Hematopoietic multipotent progenitor cell treated with erythropoietin and hydrocortisone succinate and interleukin-3 and kit ligand, for 4 days (in vitro differentiated cells): ENCODE data around the gene ERC2.

Source experiments
- DNase-seq: peaks from one replicate; pipeline ENCODE4 v3.0.0-alpha.2; 2015

Gene ERC2

DNA sequence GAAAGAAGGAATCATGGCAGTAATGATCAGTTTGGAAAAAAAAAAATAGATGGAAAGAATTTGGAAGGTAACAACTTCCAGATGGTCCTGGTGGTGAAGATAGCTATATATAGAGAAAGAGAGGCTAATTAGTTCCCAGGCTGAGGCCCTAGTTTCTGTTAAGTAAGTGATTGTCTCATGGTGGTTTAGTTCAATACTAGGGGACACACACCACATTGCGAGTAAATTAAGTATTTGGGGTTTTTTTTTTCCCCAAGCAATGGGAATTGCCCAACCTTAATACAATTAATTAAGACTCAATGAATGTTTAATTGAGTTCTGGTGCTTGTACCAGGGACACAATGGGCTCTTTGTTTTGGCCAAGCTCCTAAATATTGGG lies 837.4 kb downstream of the ERC2 start:
- no peak for DNase-seq

DNA sequence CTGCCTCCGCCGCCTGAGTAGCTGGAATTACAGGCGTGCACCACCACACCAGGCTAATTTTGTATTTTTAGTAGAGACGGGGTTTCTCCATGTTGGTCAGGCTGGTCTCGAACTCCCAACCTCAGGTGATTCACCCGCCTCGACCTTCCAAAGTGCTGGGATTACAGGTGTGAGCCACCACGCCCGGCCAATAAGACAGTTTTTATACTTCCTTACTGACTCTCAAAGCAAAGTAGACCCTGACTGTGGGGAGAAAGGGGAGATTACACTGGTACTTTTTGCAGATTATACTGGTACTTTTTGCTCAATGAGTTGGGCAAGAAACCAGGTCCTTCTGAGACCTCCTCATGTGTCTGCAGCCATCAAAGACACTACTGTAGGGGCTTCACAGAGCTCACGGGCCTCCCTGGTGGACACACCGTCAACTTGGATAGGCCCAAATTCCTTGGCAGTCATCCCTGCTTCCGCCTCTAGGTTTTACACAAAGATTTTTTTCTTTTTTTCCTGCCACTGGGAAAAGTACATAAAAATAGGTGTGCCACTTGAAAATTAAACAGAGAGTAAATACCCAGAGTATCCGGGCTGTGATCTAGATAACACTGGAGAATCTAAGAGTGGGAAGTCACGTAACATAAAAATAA lies 837.9 kb downstream of the ERC2 start:
- DNase-seq, result no peak

DNA sequence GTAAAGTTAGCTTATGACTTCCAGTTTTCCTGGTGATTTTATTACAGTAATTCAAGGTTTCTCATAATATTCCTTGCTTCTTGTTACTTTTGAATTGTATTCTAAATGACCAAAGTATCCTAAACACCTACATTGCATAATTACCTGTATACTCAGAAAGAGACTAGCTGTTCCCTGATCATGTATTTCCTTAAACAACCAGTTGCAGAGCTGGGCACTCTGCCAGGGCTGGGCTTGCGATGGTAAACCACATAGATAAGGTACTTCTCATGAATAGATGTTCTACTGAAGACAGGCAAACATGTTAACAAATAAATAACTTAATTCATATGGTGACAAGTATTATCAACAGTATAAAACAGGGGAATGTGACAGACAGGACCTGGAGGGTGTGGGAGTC lies 838.8 kb downstream of the ERC2 start:
- peak; percentile 77 for DNase-seq

DNA sequence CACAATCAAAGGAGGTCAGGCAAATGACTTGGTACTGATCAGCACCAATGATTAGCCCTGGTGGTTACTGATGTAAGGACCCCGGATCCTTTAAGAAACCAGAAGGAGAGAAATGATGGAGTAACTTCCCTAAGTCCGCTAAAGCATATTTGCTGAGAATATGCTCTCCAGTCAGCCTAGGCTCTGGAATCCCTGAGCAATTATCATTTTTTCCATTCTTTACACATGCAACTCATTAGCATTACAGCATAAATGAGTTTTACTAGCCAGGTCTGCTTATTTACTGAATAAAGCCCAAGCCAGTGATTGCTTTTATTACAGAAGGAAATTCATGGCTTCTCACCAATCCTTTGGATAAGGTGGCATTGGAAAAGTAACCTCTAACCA lies 842.0 kb downstream of the ERC2 start:
- no peak for DNase-seq

DNA sequence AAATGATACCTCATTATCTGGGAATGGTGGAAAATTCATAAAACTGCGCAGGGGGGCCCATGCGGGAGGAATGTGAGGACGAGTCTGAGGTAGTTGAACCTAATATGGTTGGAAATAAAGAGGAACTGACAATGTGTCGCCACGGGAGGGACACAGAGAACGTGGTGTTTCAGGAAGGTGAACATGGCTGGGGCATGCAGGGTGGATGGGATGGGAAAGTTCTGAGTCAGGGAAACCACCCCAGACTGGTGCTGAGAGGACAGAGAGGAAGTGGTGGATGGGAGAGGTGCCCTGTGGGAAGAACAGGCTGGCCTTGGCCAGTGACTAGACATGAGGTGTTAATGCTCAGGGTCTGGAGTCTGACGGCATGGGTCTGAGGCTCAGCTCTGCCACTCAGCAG lies 844.0 kb downstream of the ERC2 start:
- no peak for DNase-seq

DNA sequence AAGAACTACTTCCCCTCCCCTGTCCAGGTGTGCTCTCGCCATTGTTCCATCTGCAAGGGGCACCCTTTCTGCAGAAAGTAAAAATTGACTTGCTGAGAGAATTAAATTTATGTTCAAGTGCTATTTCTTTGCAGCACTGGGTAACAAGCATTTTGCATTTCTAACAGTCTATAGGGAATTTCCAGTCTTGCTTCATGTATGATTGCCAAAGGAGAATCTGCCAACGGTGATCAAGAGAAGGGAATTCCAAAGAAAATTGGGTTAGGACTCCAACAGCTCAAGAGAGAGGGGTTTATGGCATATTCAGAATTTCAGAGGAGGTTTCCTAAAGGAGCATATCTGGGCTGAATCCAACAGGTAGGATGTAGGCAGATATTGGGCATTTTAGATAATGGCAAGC lies 844.5 kb downstream of the ERC2 start:
- no peak for DNase-seq

DNA sequence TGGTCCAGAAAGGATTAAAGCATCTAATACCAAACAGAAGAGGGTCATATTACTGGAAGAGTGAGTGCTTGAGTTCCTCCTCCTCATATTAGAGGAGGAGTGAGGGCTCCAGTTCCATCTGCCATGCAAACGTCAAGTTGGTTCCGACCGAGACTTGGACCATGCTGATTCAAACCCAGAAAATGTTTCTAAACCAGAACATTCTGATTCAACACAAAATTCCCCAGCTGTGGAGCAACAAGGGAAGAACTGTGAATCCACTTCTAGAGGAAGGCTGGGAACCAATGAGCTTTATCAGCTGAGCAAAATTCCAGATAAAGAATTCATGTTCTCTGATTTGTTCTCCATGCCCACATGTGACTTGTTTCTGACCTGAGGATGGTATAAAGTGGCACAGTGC lies 845.5 kb downstream of the ERC2 start:
- DNase-seq, result no peak

DNA sequence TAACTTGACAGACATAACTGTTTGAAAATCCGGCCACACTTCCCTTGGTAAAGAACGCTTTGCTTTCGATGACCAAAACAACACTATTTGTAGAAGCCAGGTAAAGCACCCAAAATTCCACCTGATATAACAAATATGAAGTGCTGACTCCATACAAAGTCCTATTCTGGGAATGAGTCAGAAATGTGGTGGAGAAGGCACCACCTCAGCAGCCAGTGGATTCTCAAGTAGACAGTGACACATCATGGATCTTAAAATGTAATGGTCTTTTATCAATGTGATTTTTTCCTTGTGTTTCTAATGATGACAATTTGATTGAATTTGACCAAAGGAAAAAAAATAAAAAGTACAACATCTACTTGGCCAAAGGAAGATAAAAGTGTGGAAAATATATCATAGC lies 846.2 kb downstream of the ERC2 start:
- DNase-seq, result no peak

DNA sequence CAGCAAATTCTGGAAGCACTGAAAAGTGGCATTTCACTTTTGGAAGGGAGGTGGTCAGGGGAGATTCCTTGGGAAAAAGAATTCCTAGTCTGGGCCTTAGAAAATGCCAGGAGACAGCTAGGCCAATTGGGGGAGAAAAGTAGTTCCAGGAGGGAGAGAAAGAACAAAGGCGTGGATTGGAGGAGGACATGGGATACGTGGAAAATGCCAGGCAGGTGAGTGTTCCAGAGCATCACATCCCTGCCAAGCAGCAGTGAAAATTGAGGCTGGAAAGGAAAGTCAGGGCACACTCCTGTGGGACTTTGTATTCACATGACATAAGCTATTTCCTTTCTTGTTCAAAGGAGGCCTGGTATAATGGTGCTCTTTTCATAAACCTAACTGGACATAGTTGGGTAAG lies 846.6 kb downstream of the ERC2 start:
- DNase-seq, result no peak

DNA sequence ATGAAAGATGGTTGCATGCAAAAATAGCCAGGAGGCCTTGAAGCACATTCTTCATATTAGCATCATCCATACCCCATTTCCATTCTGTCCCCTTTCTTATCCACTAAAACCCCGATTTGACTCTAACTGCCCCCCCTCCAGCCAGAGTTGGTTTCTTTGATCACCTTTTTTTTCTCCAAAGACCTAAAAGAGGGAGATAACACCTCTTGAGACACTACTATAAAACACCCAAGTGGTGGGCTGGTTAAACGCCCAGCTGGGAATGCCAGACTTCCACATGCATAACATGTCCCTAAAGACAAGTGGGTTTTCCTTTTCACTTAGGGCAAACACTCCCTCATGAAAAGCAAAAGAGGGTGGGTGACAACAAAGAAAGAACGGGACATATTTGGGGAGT lies 847.2 kb downstream of the ERC2 start:
- DNase-seq, result no peak

DNA sequence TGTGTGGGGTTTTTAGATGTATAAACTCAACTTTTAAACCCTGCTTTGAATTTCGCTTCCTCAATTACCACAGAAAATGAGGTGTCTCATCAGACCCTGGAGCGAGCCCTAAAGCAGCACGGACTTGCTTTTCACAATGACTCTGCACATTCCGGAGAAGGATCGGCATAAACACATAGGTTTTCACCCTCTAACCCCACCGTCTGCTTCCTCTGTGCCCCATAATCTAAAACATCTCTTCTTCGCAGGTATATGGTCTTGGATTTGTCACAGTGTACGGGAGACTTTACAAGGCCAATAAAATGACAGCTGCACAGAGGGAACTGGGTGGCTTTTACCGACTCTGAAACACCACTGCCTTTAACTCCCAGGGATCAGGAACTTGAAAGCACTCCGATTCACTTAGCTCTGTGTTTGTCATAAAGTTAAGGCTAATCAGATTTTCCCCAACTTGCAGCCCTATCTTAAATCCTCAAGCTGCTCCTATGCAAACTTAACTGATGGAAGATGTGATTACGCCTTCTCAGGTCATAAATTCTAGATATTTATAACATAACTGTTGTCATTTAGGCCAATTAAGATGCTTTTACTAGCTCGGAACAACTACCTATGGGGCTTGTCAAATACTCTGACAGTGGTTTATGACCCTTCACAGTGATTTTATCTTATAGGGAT lies 847.8 kb downstream of the ERC2 start:
- DNase-seq, result peak; percentile 31

DNA sequence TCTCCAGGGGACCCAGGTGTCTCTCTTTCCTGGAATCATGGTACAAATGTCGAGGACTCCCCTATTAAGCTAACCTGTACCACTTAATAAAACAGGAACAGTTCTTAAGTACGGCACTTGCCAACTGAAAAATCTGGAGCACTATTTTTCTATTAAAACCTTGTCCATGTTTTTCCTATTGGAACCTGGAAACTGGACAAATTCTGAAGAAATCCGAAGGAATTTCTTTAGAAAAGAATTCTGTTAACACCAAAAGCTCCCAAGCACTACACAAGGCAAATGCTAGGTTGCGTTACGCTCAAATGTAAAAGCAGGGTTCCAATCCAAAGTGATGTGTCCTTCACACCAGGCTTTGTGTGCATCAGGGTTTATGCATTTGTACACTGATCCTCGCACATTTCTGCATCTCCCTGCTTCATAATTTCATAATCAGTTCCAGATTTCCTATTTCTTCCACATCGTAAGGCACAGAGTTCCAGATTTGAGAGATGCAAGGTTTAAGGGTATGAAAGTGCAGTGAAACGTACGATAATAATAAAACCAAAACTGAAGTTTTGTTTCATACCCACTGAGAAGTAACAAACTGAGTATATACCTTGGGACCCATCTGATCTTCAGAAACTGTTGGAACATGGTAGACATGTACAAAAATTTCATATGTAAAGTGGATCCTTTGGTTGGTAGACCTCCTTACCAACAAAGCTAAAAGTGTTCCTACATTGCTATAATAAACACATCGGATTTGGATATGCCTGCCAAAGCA lies 849.0 kb downstream of the ERC2 start:
- no peak for DNase-seq

DNA sequence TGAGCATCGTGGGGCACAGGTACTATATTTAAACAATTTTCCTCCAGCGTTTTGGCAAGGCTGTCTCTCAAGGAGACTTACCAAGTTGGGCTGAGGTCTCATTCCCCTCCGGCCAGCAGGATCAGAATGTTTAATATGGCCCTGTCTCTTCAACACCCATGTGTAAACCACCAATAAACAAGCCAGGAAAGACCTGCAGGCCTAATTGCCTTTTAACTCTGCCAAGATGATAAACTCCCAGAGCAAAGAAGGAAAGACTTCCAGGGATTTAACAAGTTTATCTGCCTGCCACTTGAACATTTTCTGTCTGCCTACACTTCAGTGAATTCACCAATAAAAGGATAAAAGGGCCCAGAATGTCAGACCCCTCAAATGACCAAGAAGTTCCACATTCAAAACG lies 850.9 kb downstream of the ERC2 start:
- DNase-seq, result no peak

DNA sequence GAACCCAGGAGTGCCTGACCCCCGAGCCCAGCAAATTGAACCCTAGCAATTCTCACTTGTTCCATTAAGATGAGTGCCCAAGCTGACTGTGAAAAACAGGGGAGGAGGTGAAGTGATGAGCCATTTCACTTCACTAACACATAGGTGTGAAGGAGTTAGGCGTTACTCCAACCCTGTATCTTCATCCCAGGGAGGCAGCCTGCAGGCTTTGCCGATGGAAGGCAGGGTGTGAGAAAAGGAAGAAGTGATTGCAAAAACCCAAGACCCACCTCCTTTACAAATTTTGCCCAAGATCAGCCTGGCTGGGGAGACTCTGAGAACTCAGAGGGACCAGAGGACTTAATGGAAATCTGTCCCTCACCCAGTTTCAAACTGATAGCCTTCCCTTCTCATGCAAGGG lies 851.5 kb downstream of the ERC2 start:
- DNase-seq, result no peak

DNA sequence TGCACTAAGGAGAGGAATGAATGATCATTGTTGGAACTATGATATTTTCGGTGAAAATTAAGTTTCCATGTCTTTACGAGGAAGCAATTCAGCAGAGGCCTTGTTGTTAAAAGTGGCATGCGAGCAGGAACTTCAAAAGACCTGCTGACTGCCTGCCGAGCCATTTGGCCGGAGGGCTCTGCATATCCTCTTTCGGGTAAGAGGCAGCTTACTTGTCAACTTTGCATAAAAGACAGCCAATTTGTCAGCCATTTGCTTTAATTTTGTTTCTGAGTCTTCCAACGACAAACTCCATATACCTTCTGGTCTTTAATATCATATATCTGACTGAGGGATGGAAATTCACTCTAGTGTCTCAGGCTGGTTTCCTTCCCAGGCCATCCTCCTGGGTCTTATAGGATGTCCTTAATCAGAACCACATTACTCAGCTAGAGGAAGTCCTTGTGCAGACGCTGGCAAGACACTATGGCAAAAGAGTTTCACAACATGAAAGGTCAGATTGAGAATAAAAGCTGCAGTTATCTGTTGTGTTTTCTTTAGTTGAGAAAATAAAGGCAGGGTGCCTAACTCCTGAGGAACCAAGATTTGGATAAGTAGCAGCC lies 852.5 kb downstream of the ERC2 start:
- DNase-seq, result no peak

DNA sequence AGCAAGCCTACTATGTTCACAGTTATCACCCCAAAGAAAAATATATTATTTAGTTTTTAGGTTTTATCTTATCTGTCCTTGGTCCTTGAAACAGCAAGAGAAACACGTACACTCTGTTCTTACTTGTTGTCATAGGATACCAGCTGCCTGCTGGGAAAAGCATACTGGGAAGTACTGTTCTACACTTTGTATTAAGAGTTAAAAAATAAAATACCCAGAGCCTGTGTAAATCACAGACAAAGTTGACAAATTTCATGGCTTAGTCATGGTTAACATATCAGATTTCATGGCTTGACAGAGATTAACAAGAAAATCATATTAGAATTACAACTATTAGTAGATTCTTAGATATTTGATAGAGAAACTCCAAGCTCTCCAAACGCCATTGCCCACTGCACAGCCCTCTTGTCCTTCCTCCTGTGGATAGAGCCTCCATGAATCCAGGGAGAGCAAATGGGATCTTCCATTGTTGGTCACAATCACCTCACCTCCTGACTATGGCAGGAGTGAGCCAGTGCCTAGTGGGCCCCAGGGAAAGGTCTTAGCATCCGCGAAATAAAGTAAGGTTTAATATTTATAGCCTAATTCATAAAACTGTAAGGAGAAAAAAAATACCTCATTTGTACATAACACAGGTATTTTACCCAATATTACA lies 853.1 kb downstream of the ERC2 start:
- no peak for DNase-seq

DNA sequence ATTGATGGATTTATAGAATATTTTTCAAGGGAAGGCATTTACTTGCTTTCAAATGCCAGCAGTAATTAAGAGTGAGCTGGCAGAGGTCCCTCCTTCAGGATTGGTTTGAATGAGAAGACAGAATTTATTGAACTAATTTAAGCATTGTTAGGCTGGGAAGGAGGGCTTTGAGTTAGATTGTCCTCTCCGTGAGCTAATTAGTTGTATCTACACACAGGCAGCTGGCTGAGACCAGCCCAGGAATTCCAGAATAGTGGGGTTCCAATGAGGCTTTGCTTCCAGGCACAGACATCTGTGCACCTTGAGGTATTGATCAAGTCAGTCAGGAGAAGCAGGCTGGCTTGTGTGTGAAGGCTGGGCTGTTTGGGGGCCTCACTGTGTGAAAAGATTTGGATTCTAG lies 857.1 kb downstream of the ERC2 start:
- no peak for DNase-seq

DNA sequence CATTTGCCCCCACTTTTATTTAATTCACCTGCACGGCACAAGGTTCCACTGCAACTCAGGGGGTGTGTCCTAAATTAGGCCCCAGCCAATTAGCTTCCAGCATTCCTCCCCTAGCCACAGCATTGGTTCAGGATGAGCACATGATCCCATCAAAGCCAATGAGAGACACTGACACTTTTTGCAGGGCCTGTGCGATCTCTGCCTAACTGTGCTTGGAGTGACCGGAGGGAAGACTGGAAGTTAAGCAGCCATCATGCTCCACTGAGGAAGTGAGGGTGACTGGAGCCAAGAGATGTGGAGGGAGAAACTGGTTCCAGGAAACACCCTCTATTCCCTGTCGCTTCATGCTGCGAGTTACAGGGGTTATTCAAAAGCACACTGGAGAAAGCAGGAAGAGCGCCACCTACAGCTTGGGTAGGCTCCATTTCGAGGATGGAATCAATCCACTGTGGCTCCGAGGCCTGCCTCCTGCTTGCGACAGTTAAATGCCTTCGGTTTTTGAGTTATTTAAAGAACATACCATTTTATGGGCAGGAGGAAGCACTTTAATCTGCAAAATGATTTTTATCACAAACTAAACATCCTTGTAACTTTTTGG lies 858.9 kb downstream of the ERC2 start:
- DNase-seq, result no peak

DNA sequence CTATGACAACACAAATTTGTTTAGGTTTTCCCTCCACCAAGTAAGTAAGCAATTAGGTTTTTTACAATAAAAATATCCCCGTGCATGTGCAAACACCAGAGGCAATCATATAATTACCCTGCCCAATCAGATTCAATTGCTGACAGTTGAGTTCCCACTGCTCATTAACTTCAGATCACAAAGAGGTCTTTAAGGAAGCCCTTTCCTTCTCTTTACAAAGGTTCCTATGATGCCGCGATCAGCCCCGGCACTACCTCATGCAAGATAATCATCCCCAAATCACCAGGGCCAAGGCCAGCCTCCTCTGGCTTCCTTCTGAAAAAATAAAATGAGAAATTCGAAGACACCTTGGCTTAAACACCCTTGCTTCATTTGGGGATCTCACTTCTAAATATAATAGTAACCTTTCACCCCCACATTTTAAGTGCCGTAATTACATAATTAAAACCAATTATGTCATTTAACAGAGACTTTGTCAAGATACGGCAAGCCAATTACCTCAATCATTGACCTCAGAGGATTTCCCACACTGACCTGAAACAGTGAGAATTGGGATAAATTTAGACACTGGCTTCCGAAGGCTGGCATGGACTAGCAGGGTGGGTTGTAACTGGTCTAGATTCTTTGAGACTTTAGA lies 859.8 kb downstream of the ERC2 start:
- no peak for DNase-seq

DNA sequence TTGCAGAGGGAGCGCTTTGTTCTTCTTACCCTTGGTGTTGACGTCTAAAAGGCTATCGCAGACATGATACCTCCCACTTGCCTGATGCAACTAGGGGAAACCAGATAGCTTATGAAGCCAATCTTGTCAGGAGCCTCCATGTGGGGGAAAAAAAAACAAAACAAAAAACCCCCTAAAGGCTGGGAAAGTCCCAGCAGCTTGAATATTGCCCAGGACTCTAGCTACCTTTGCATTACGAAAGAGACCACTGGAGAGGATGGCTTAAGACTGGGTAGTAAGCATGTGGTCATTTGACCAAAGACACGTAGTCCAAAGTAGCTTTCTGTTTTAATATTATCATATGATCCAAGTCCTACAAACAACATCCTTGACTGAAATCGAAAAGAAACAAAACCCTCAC lies 860.4 kb downstream of the ERC2 start:
- no peak for DNase-seq

DNA sequence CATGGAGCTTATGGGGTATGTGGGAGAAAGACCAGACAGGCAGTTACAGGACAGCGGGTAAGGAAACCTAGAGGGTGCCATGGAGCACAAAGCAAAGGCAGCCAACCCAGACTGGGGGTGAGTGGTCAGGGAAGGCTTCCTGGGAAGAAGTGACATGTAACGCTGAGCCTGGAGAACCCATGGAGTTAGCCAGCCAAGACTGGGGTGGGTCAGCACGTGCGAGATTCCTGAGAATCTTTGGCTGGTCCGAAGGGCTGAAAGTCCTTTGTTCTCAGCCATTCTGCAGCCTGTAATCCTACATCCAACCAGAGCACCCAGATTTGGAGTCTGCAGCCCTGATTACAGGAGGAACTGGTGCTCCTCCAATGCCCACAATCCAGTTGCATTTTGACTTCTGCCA lies 861.1 kb downstream of the ERC2 start:
- no peak for DNase-seq

DNA sequence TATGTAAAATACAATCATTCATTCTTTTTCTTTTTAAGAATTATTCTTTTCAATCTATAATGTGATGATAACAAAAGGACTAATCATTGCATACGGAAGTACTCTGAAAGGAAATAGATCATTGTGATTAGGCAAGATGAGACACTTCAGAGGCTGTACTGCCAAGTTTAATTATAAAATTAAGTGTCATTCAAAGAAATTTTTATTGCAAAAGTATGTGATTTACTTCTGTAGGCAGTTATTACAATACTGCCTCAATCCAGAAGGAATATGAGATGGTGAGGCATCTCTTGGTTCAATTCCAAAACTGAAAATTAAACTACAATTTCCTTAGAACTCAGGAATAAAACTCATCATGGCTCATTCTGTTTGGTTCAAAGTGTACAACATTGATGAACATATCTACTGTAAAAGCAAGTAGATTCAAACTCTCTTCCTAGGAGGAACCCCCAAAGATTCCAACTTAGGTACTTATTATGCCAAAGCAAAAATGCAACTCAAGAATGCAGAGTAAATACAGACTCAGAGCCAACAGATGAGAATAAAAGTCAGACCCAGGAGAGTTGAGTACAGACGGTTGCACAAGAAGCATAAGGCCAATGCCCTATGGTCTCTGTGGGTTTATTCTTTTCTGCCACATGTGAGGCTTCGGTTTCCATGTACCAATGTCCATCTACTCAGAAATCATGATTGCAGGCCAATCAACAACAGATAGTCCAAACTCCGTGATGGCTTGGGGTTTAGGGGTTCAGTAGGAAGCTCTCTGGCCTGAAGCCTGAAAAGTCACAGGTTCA lies 862.6 kb downstream of the ERC2 start:
- DNase-seq, result no peak
